CD4-positive, CD25-positive, alpha-beta regulatory T cell (primary cell): ENCODE measurements around the gene GRPEL1. TPM values are rescaled to one million over a fixed set of nuclear protein-coding genes. Genes with fewer than 3 reads are reported as not detected.
"Not testable (repeated sequence)": the region's sequence is repeated elsewhere in the genome, so short reads cannot be mapped to it uniquely, and the experiment has no call there.

Experiments used
- ATAC-seq, 2 donors: fragments of 150-1000 bp; cut with Tn5 transposase; one replicate each; pipeline ENCODE4 v1.10.0; 2021; ENCODE audit warnings: low read depth in 2 of 2, moderate number of reproducible peaks in 2 of 2, moderate library complexity in 1 of 2
- DNase-seq, 3 donors: peaks; one replicate each; pipeline versions ENCODE4 v3.0.0 to v3.0.0-alpha.2; 2012 to 2022; ENCODE audit warnings: mixed read lengths in 1 of 3
- H3K27ac ChIP-seq: one replicate; pipeline ENCODE4 v1.7.0; 2013; ENCODE audit warnings: mild to moderate bottlenecking, low read length; ENCODE audit not compliant: insufficient read depth, poor library complexity, severe bottlenecking
- H3K27me3 ChIP-seq: one replicate; pipeline ENCODE4 v1.7.0; 2013; ENCODE audit warnings: low read length; ENCODE audit not compliant: control insufficient read depth, insufficient read depth
- H3K36me3 ChIP-seq: one replicate; pipeline ENCODE4 v1.7.0; 2013; ENCODE audit warnings: mild to moderate bottlenecking, low read length, moderate library complexity; ENCODE audit not compliant: control insufficient read depth, insufficient read depth
- H3K4me1 ChIP-seq: 2 replicates; pipeline ENCODE4 v1.7.0; 2013; ENCODE audit warnings: mild to moderate bottlenecking, low read length; ENCODE audit not compliant: insufficient read depth, control insufficient read depth, poor library complexity, severe bottlenecking
- H3K4me3 ChIP-seq: one replicate; pipeline ENCODE4 v1.7.0; 2013; ENCODE audit warnings: low read depth, mild to moderate bottlenecking, low read length, moderate library complexity
- H3K9me3 ChIP-seq, 2 experiments: 1 replicate in 1 of 2; 2 replicates in 1 of 2; pipeline ENCODE4 v1.7.0; 2013; ENCODE audit warnings: low read length in 2 of 2, mild to moderate bottlenecking in 1 of 2, moderate library complexity in 1 of 2; ENCODE audit not compliant: control insufficient read depth in 2 of 2
- H3K27ac Mint-ChIP-seq, 3 donors: one replicate each; pipeline ENCODE4 v1.8.0; 2020 to 2022; ENCODE audit warnings: mild to moderate bottlenecking in 3 of 3, mixed read lengths in 3 of 3, moderate library complexity in 2 of 3
- H3K27me3 Mint-ChIP-seq: one replicate; pipeline ENCODE4 v1.8.0; 2022; ENCODE audit warnings: mild to moderate bottlenecking, mixed read lengths
- H3K36me3 Mint-ChIP-seq: one replicate; pipeline ENCODE4 v1.8.0; 2020; ENCODE audit warnings: mixed read lengths
- H3K4me1 Mint-ChIP-seq, 4 donors: one replicate each; pipeline ENCODE4 v1.8.0; 2020 to 2022; ENCODE audit warnings: mixed read lengths in 4 of 4, mild to moderate bottlenecking in 1 of 4
- H3K4me3 Mint-ChIP-seq, 4 donors: one replicate each; pipeline ENCODE4 v1.8.0; 2020 to 2022; ENCODE audit warnings: mild to moderate bottlenecking in 4 of 4, mixed read lengths in 4 of 4, moderate library complexity in 3 of 4
- H3K9me3 Mint-ChIP-seq, 7 donors: one replicate each; pipeline ENCODE4 v1.8.0; 2020 to 2022; ENCODE audit warnings: mixed read lengths in 7 of 7, mild to moderate bottlenecking in 3 of 7, moderate library complexity in 2 of 7
- polyA plus RNA-seq, 4 donors: library from polyadenylated mRNA; unstranded; fragments of 300-500 nt; fragmentation: Illumina TruSeq; gene quantifications; one replicate each; pipeline ENCODE4 v1.2.3, GENCODE V29; 2021
- total RNA-seq: library from RNA; stranded (reverse); gene quantifications from one replicate; pipeline ENCODE4 v1.2.3, GENCODE V29; 2022

The GRPEL1 gene
- total and polyA plus RNA-seq, 5 donors from 2014 or later = 43.6 to 62.4 (median 50.5) TPM

GRCh38 chr4:7102516-7102909, 34.6 kb upstream of the GRPEL1 start:
- ATAC-seq = peak in 1 of 2 donors; percentile 4
- H3K27ac ChIP-seq = not testable (repeated sequence)
- peak overlapping the region; percentile 78 for H3K4me3 ChIP-seq

DNA sequence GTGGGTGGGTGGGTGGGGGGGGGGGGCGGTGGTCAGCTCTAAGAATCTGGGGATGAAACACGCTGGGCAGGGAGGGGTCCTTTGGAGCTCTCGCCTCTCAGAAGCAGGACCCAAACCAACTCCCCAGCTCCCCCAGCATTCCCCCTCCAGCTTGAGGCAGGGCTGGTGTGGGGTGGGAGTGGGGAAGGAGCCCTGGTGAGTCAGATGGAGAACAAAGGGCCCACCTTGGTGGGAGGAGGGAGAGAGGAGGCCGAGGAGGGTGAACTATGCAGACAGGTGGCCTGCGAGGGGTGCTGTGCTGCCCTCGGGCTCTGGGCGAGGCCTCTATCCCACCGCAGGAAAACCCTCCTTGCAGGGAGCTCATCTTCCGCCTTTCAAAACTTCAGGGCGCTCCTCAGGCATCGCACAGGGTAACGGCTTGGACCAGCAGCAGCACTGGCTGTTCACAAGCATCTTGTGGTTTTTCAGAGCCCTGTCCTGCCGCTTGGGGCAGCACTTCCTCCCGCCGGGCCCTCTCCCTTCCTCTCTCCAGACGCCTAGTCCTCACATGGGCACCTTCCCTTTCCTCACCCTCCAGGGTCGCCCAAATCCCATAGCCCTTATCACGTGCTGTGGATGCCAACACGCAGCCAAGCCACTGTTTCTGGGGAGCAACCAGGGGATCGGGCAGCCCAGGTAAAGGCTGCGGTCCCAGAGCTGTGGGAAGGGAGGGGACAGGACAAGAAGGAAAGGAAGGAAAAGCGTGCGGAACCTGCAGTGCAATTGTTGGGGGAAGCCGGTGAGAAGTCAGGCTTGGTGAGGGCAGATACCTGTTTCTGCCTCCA, 34.0 kb upstream of the GRPEL1 start:
- no peak overlapping the region for H3K27ac ChIP-seq
- peaks cover 13% of the 10 kb centered on the region for H3K27me3 Mint-ChIP-seq
- no peaks in the 10 kb centered on the region for H3K27me3 ChIP-seq
- peaks cover 0 to 30% (median 9%) of the 10 kb centered on the region in 4 donors for H3K4me1 Mint-ChIP-seq
- peaks cover 0 to 2% (median 0%) of the 10 kb centered on the region in 7 donors for H3K9me3 Mint-ChIP-seq
- H3K36me3 ChIP-seq = no peaks in the 10 kb centered on the region
- no peaks in the 10 kb centered on the region for H3K9me3 ChIP-seq
- no peaks in the 10 kb centered on the region for H3K36me3 Mint-ChIP-seq
- ATAC-seq = peak; percentile 50 to 55
- peak; percentile 34 to 63 (median 46) for DNase-seq
- H3K4me1 ChIP-seq = peaks cover 21% of the 10 kb centered on the region
- H3K27ac Mint-ChIP-seq = peak overlapping the region in 1 of 3 donors; percentile 84
- H3K4me3 ChIP-seq = peak overlapping the region; percentile 67
- H3K4me3 Mint-ChIP-seq = peak overlapping the region; percentile 89 to 94 (median 92)

More at GRCh38 chr4:7102516-7102909, 34.6 kb upstream of the GRPEL1 start:
- H3K27me3 Mint-ChIP-seq, H3K36me3 Mint-ChIP-seq, H3K27me3 ChIP-seq, H3K9me3 ChIP-seq, H3K9me3 Mint-ChIP-seq, H3K36me3 ChIP-seq: not testable (repeated sequence)
- peaks cover 21% of the 10 kb centered on the region for H3K4me1 ChIP-seq
- DNase-seq = peak in 1 of 3 donors; percentile 10
- peak overlapping the region in 1 of 3 donors; percentile 84 for H3K27ac Mint-ChIP-seq
- peaks cover 0 to 30% (median 9%) of the 10 kb centered on the region in 4 donors for H3K4me1 Mint-ChIP-seq
- H3K4me3 Mint-ChIP-seq = peak overlapping the region; percentile 89 to 94 (median 92)

DNA sequence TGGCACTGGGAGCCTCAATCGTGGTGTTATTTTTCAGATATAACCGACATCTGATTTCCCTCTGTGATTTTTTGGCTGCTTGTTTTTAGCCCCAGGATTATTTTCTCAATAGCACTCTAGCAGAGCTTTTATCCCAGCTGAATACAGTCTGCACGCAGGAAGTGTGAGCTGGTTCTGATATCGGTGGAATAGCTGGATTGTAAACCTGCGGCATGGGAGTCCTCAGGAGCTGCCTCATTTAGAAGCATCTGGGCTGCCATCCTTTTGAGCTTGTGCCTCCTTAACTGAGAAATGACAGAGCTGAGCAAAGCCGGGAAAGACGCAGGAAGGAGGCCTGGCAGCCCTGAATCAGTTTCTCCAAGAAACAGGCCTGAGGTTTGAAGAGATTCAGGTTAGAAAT, 28.4 kb upstream of the GRPEL1 start:
- H3K4me3 ChIP-seq = no peak overlapping the region
- no peaks in the 10 kb centered on the region for H3K4me1 ChIP-seq
- Mint-ChIP-seq H3K27me3 (peaks cover 43% of the 10 kb centered on the region), H3K9me3 (no peaks in the 10 kb centered on the region), H3K27ac (no peak overlapping the region), H3K4me3 (no peak overlapping the region), H3K4me1 (peaks cover 0 to 3% (median under 1%) of the 10 kb centered on the region in 4 donors), H3K36me3 (no peaks in the 10 kb centered on the region)
- H3K27ac ChIP-seq = no peak overlapping the region
- DNase-seq (no peak), ATAC-seq (no peak)
- peaks cover 6% of the 10 kb centered on the region for H3K27me3 ChIP-seq
- no peaks in the 10 kb centered on the region for H3K36me3 ChIP-seq
- no peaks in the 10 kb centered on the region for H3K9me3 ChIP-seq

GRCh38 chr4:7095611-7096155, 27.8 kb upstream of the GRPEL1 start:
- Histone ChIP-seq H3K36me3 (no peaks in the 10 kb centered on the region), H3K27ac (no peak overlapping the region), H3K9me3 (no peaks in the 10 kb centered on the region), H3K4me3 (no peak overlapping the region), H3K4me1 (no peaks in the 10 kb centered on the region), H3K27me3 (peaks cover 7% of the 10 kb centered on the region)
- Mint-ChIP-seq H3K27me3 (peaks cover 43% of the 10 kb centered on the region), H3K36me3 (no peaks in the 10 kb centered on the region), H3K4me1 (peaks cover 0 to 2% (median 0%) of the 10 kb centered on the region in 4 donors), H3K9me3 (no peaks in the 10 kb centered on the region), H3K27ac (no peak overlapping the region), H3K4me3 (no peak overlapping the region)
- no peak for DNase-seq
- ATAC-seq = no peak

GRCh38 chr4:7094916-7095315, 27.1 kb upstream of the GRPEL1 start:
- H3K27me3 Mint-ChIP-seq = peaks cover 43% of the 10 kb centered on the region
- no peaks in the 10 kb centered on the region for H3K36me3 Mint-ChIP-seq
- no peaks in the 10 kb centered on the region for H3K4me1 ChIP-seq
- ATAC-seq (no peak), DNase-seq (no peak)
- no peak overlapping the region for H3K27ac Mint-ChIP-seq
- no peaks in the 10 kb centered on the region for H3K9me3 ChIP-seq
- peaks cover 7% of the 10 kb centered on the region for H3K27me3 ChIP-seq
- no peaks in the 10 kb centered on the region for H3K36me3 ChIP-seq
- H3K4me3 ChIP-seq = no peak overlapping the region
- no peak overlapping the region for H3K27ac ChIP-seq
- H3K9me3 Mint-ChIP-seq = no peaks in the 10 kb centered on the region
- no peaks in the 10 kb centered on the region for H3K4me1 Mint-ChIP-seq
- no peak overlapping the region for H3K4me3 Mint-ChIP-seq

DNA sequence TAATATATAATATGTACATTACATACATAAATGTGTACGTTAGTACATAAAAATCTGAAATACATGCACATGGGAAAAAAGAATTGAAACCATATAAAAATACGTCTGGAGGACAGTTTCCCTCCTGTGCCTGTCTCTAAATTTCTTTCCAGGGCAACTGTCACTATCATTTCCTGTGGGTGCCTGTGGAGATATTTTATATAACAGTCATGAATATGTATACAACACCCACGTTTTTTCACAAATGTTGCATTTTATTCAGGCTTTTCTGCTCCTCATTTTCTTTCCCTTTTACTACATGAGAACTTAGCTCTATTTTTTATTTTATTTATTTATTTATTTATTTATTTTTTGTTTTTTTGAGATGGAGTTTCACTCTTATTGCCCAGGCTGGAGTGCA, 24.2 kb upstream of the GRPEL1 start:
- H3K4me3 ChIP-seq = no peak overlapping the region
- H3K27me3 Mint-ChIP-seq = peaks cover 54% of the 10 kb centered on the region
- H3K36me3 Mint-ChIP-seq = no peaks in the 10 kb centered on the region
- no peak for ATAC-seq
- H3K4me1 ChIP-seq = no peaks in the 10 kb centered on the region
- no peak overlapping the region for H3K27ac ChIP-seq
- H3K4me1 Mint-ChIP-seq = no peaks in the 10 kb centered on the region
- peaks cover 0 to 2% (median 0%) of the 10 kb centered on the region in 7 donors for H3K9me3 Mint-ChIP-seq
- no peaks in the 10 kb centered on the region for H3K36me3 ChIP-seq
- H3K27me3 ChIP-seq = peaks cover 11% of the 10 kb centered on the region
- no peak overlapping the region for H3K4me3 Mint-ChIP-seq
- no peak for DNase-seq
- no peak overlapping the region for H3K27ac Mint-ChIP-seq
- H3K9me3 ChIP-seq = peaks cover 0 to under 1% of the 10 kb centered on the region in 2 experiments

DNA sequence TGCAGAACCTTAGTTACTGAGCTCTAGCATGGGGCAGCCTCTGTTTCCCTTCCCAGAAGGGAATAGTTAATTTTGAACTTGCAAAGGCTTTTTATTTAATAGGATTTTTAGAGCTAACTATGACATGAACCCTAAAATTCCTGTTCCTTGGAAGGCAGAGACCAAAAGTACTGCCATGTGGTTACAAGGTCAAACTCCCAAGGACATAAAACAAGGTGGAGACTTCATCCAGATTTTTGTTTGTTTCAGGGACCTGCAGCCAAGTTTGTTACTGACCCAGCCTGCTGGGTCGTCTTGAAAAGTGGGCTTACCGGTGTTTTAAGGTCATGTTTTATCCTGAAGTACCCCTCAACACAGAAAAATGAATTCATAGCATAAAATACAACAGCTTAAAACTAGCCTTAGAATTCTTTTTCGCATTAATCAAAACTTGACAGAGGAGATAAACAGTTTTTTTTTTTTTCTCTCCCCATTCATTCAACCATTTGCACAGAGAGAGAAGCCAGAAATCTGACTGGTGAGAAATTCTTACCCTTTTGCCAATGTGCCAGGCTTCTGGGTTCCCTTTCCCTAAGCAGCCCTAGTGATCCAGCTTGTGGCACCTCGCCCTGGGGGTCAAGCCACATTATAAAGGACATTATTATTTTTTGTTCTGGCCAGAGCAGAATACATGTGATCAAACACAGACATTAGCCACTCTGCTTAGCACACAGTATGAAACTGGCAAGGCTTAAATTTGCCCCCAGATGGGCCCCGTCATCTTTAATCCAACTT, 21.5 kb upstream of the GRPEL1 start:
- Histone ChIP-seq H3K4me1 (no peaks in the 10 kb centered on the region), H3K27me3 (peaks cover 23% of the 10 kb centered on the region), H3K9me3 (peaks cover 6 to 8% of the 10 kb centered on the region in 2 experiments), H3K27ac (no peak overlapping the region), H3K36me3 (no peaks in the 10 kb centered on the region), H3K4me3 (no peak overlapping the region)
- H3K27me3 Mint-ChIP-seq = peaks cover 67% of the 10 kb centered on the region
- no peak overlapping the region for H3K27ac Mint-ChIP-seq
- H3K9me3 Mint-ChIP-seq = peaks cover 0 to 4% (median 0%) of the 10 kb centered on the region in 7 donors
- DNase-seq (no peak), ATAC-seq (no peak)
- no peak overlapping the region for H3K4me3 Mint-ChIP-seq
- H3K36me3 Mint-ChIP-seq = no peaks in the 10 kb centered on the region
- H3K4me1 Mint-ChIP-seq = peaks cover 0 to 4% (median under 1%) of the 10 kb centered on the region in 4 donors
